ENCODE data around the gene MRPL40.

Gene MRPL40

GRCh38 chr22:19463491-19464469 is 31.4 kb downstream of the MRPL40 start:
- Histone ChIP-seq H3K79me2 (ENCODE audit: control insufficient read depth, insufficient read depth, low read length, unreplicated experiment) (no peaks in the 10 kb centered on the region), H3K4me1 (ENCODE audit: control insufficient read depth, insufficient read depth, low read length, unreplicated experiment) (peaks cover 4% of the 10 kb centered on the region), H3K36me3 (ENCODE audit: insufficient read depth, low read length) (peaks cover 4% of the 10 kb centered on the region; the same call in 1 of the 2 replicates), H3K27ac (ENCODE audit: low read depth, low read length) (peak overlapping the region; percentile 66), H3K4me3 (ENCODE audit: low read depth, low read length) (no peak overlapping the region), H3K27me3 (ENCODE audit: insufficient read depth, low read length) (no peaks in the 10 kb centered on the region), H2AFZ (ENCODE audit: low read length, unreplicated experiment) (no peak overlapping the region)

DNA sequence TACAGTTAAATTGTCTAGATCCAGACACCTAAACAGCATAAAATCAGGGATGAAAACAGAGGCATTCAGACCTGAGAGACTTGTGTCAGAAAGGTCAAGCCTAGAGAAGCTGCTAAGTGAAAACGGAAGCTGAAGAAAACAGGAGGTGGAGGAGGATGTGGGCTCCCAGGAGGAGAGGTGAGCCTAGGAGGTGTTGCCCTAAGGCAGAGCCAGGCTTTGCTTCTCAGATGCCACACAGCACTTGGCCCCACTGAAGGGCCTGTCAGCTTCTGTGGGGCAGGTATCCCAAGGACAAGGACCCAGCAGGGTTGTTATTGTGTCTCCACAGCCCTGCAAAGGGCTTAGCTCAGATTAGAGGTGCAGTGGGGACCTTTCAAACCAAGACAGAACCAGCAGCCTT is 32.2 kb downstream of the MRPL40 start:
- H3K79me2 ChIP-seq (ENCODE audit: control insufficient read depth, insufficient read depth, low read length, unreplicated experiment): no peaks in the 10 kb centered on the region
- H3K27me3 ChIP-seq (ENCODE audit: insufficient read depth, low read length): no peaks in the 10 kb centered on the region
- H3K36me3 ChIP-seq (ENCODE audit: insufficient read depth, low read length): peaks cover 4% of the 10 kb centered on the region; the same call in 1 of the 2 replicates
- peak overlapping the region; percentile 66; the same call in 1 of the 2 replicates for H3K27ac ChIP-seq (ENCODE audit: low read depth, low read length)
- H3K4me3 ChIP-seq (ENCODE audit: low read depth, low read length): no peak overlapping the region
- no peak overlapping the region for H2AFZ ChIP-seq (ENCODE audit: low read length, unreplicated experiment)
- H3K4me1 ChIP-seq (ENCODE audit: control insufficient read depth, insufficient read depth, low read length, unreplicated experiment): peaks cover 4% of the 10 kb centered on the region

DNA sequence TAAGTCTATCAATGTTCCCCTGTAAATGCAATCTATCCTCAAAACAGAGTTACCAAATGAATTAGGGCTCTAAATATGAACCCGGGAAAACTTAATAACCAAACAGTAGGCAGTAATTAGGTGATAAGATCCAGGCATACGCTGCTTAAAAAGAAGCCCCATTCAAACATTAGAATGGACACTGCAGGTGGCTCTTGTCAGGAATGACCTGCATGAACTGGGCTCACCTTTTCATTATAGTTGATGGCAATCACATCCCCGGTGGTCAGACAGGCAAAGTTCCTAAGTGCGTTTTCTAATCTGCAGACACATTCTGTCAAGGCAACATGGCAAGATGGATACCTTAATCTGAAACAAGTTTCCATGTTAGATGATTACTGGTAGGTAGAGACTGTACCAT is 32.6 kb downstream of the MRPL40 start:
- H3K79me2 ChIP-seq (ENCODE audit: control insufficient read depth, insufficient read depth, low read length, unreplicated experiment): no peaks in the 10 kb centered on the region
- peaks cover 4% of the 10 kb centered on the region; the same call in 1 of the 2 replicates for H3K36me3 ChIP-seq (ENCODE audit: insufficient read depth, low read length)
- peaks cover 4% of the 10 kb centered on the region for H3K4me1 ChIP-seq (ENCODE audit: control insufficient read depth, insufficient read depth, low read length, unreplicated experiment)
- H2AFZ ChIP-seq (ENCODE audit: low read length, unreplicated experiment): no peak overlapping the region
- H3K27ac ChIP-seq (ENCODE audit: low read depth, low read length): no peak overlapping the region
- H3K4me3 ChIP-seq (ENCODE audit: low read depth, low read length): no peak overlapping the region
- no peaks in the 10 kb centered on the region for H3K27me3 ChIP-seq (ENCODE audit: insufficient read depth, low read length)

DNA sequence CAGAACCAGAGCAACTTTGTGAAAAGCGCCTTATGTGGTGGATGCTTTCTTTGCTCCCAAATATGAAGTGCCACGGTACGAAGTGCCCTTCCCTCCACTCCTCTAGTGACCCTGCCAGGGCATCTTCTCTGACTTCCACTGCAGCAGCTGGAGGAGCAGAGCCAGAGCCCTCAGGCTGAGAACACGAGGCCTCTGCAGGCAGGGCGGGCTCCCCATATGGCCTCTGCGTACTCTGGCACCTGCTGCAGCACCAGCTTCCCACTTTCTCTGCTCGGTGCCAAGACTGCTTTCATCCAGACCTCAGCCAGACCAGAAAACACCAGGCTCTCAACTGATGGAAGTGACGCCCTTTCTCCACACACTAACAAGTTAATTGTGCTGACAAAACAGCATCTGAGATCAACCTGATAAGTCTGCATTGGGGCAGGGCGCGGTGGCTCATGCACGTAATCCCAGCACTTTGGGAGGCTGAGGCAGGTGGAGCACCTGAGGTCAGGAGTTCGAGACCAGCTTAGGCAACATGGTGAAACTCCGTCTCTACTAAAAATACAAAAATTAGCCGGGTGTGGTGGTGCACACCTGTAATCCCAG is 33.9 kb downstream of the MRPL40 start:
- Histone ChIP-seq H3K4me3 (ENCODE audit: low read depth, low read length) (no peak overlapping the region), H3K27ac (ENCODE audit: low read depth, low read length) (no peak overlapping the region), H3K79me2 (ENCODE audit: control insufficient read depth, insufficient read depth, low read length, unreplicated experiment) (no peaks in the 10 kb centered on the region), H2AFZ (ENCODE audit: low read length, unreplicated experiment) (no peak overlapping the region), H3K36me3 (ENCODE audit: insufficient read depth, low read length) (peaks cover 4% of the 10 kb centered on the region; the same call in 1 of the 2 replicates), H3K27me3 (ENCODE audit: insufficient read depth, low read length) (no peaks in the 10 kb centered on the region), H3K4me1 (ENCODE audit: control insufficient read depth, insufficient read depth, low read length, unreplicated experiment) (peaks cover 4% of the 10 kb centered on the region)

DNA sequence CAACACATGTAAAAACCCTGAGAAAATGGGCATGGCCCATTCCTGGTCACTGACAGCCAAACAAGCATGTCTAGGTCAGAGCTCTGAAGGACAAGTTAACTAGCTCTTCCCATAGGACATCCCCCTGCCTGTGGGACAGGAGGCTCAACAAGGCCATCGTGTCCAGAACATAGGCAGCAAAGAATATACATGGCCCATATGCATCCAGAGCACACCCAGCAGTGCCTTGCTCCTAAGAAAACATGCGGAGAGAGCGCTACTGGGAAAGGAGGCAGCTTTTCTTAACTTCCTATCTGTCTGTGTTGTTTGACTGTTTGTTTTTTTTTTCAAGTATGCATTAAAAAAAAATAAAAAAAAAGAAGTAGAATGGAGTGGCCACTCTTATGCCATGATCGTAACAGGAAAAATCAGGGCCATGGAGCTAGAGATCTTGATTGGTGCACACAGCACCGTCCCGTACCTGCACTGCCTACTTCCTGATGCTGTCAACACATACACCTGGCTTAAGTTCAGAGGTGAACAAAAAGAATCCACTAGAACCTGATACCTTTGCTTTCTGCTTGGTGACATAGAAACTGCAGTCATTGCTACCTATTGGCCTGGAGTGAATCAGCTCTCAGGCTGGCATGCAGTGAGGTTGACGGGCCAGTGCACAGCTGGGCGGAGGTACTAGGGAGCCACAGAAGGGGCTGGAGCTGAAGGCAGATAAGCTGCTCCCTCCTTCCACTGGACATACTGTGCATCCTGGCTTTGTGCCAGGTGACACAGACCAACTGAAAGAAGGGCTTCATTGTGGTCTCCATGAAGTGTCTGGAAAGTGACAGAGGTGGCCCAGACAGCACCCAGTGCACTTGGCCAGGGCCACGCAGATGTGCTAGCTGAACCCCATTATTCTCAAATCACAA is 34.8 kb downstream of the MRPL40 start:
- Histone ChIP-seq H3K79me2 (ENCODE audit: control insufficient read depth, insufficient read depth, low read length, unreplicated experiment) (no peaks in the 10 kb centered on the region), H2AFZ (ENCODE audit: low read length, unreplicated experiment) (no peak overlapping the region), H3K27ac (ENCODE audit: low read depth, low read length) (no peak overlapping the region), H3K27me3 (ENCODE audit: insufficient read depth, low read length) (no peaks in the 10 kb centered on the region), H3K4me1 (ENCODE audit: control insufficient read depth, insufficient read depth, low read length, unreplicated experiment) (peaks cover 4% of the 10 kb centered on the region), H3K36me3 (ENCODE audit: insufficient read depth, low read length) (peaks cover 4% of the 10 kb centered on the region; the same call in 1 of the 2 replicates), H3K4me3 (ENCODE audit: low read depth, low read length) (no peak overlapping the region)

GRCh38 chr22:19467912-19468311 is 35.6 kb downstream of the MRPL40 start:
- Histone ChIP-seq H2AFZ (ENCODE audit: low read length, unreplicated experiment) (no peak overlapping the region), H3K36me3 (ENCODE audit: insufficient read depth, low read length) (peaks cover 8% of the 10 kb centered on the region; the same call in 1 of the 2 replicates), H3K4me1 (ENCODE audit: control insufficient read depth, insufficient read depth, low read length, unreplicated experiment) (peaks cover 4% of the 10 kb centered on the region), H3K4me3 (ENCODE audit: low read depth, low read length) (no peak overlapping the region), H3K27ac (ENCODE audit: low read depth, low read length) (no peak overlapping the region), H3K27me3 (ENCODE audit: insufficient read depth, low read length) (no peaks in the 10 kb centered on the region), H3K79me2 (ENCODE audit: control insufficient read depth, insufficient read depth, low read length, unreplicated experiment) (no peaks in the 10 kb centered on the region)

GRCh38 chr22:19469421-19469820 is 37.1 kb downstream of the MRPL40 start:
- peaks cover 8% of the 10 kb centered on the region; the same call in 1 of the 2 replicates for H3K36me3 ChIP-seq (ENCODE audit: insufficient read depth, low read length)

DNA sequence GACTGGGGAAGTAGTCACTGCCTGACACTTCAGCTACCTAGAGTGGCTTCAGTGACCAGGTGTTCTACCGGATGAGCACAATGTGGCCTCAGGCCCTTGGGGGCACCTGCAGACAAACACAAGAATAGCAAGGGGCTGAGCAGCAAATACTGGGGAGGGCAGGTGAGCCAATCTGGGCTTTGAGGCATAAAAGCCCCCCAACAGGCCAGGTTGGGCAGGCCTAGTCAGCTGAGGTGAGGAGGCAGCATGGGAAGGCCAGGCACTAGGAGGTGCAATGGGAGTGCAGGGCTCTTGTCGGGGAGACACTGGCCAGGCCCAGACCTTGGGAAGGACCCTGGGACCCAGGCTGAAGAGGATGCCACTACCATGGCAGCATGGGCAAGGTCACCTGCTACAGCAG is 37.7 kb downstream of the MRPL40 start:
- no peak overlapping the region for H2AFZ ChIP-seq (ENCODE audit: low read length, unreplicated experiment)
- H3K36me3 ChIP-seq (ENCODE audit: insufficient read depth, low read length): peaks cover 8% of the 10 kb centered on the region; the same call in 1 of the 2 replicates
- no peaks in the 10 kb centered on the region for H3K27me3 ChIP-seq (ENCODE audit: insufficient read depth, low read length)
- H3K4me3 ChIP-seq (ENCODE audit: low read depth, low read length): no peak overlapping the region
- peaks cover 4% of the 10 kb centered on the region for H3K79me2 ChIP-seq (ENCODE audit: control insufficient read depth, insufficient read depth, low read length, unreplicated experiment)
- no peak overlapping the region for H3K27ac ChIP-seq (ENCODE audit: low read depth, low read length)
- H3K4me1 ChIP-seq (ENCODE audit: control insufficient read depth, insufficient read depth, low read length, unreplicated experiment): no peaks in the 10 kb centered on the region

More at GRCh38 chr22:19469421-19469820, 37.1 kb downstream of the MRPL40 start:
- H3K27ac ChIP-seq (ENCODE audit: low read depth, low read length): no peak overlapping the region
- H3K4me3 ChIP-seq (ENCODE audit: low read depth, low read length): no peak overlapping the region
- H3K27me3 ChIP-seq (ENCODE audit: insufficient read depth, low read length): no peaks in the 10 kb centered on the region
- H3K4me1 ChIP-seq (ENCODE audit: control insufficient read depth, insufficient read depth, low read length, unreplicated experiment): no peaks in the 10 kb centered on the region
- peaks cover 4% of the 10 kb centered on the region for H3K79me2 ChIP-seq (ENCODE audit: control insufficient read depth, insufficient read depth, low read length, unreplicated experiment)
- H2AFZ ChIP-seq (ENCODE audit: low read length, unreplicated experiment): no peak overlapping the region

DNA sequence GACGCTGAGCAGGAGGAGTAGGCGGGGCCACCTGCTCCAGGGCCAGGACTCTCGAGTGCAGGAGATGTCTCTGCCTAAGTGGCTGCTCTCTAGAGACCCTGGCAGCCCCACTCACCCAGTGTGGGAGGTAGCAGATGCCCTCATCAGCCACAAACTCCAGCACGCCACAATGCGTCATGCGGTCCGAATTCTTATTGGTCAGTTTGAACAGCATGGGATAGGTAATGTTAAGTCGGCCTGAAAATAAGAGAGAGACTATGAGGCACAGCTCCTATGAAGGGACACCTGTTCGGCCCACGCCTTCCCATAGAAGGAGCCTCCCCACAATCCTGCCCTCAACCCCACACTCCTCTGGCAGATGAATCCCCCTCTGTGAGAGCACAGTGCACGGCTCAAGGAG is 39.2 kb downstream of the MRPL40 start:
- H3K79me2 ChIP-seq (ENCODE audit: control insufficient read depth, insufficient read depth, low read length, unreplicated experiment): peaks cover 18% of the 10 kb centered on the region
- 0 out of 2 replicates have a peak, but pooled peaks cover 4% of the 10 kb centered on the region for H3K36me3 ChIP-seq (ENCODE audit: insufficient read depth, low read length)

DNA sequence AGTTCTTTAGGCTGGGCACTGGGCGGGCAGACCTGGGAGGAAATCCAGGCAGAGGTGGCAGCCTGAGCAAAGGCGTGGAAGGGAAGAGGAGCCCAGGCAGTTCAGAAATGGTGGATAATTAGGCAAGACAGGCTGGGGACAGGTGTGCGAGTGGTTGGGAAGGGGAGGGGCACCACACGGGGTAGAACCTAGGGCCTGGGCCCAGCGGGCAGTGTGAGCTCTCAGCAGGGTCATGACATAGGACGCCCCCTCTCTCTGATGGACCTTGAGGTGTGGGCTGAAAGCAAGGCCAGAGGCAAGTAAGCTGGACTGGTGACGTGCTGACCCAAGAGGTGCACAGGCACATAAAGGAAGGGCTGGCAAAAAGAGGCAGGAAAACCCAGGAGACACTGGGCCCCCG is 39.9 kb downstream of the MRPL40 start:
- Histone ChIP-seq H2AFZ (ENCODE audit: low read length, unreplicated experiment) (no peak overlapping the region), H3K36me3 (ENCODE audit: insufficient read depth, low read length) (0 out of 2 replicates have a peak, but pooled peaks cover 4% of the 10 kb centered on the region), H3K4me3 (ENCODE audit: low read depth, low read length) (no peak overlapping the region), H3K79me2 (ENCODE audit: control insufficient read depth, insufficient read depth, low read length, unreplicated experiment) (peaks cover 22% of the 10 kb centered on the region), H3K27ac (ENCODE audit: low read depth, low read length) (no peak overlapping the region), H3K27me3 (ENCODE audit: insufficient read depth, low read length) (no peaks in the 10 kb centered on the region), H3K4me1 (ENCODE audit: control insufficient read depth, insufficient read depth, low read length, unreplicated experiment) (peaks cover 9% of the 10 kb centered on the region)

More for the DNA sequence above, 39.2 kb downstream of the MRPL40 start:
- Histone ChIP-seq H3K4me1 (ENCODE audit: control insufficient read depth, insufficient read depth, low read length, unreplicated experiment) (peaks cover 6% of the 10 kb centered on the region), H3K27me3 (ENCODE audit: insufficient read depth, low read length) (no peaks in the 10 kb centered on the region), H3K27ac (ENCODE audit: low read depth, low read length) (no peak overlapping the region), H2AFZ (ENCODE audit: low read length, unreplicated experiment) (no peak overlapping the region), H3K4me3 (ENCODE audit: low read depth, low read length) (no peak overlapping the region)
